ENCODE results near the gene ZNF148.

Gene ZNF148

DNA sequence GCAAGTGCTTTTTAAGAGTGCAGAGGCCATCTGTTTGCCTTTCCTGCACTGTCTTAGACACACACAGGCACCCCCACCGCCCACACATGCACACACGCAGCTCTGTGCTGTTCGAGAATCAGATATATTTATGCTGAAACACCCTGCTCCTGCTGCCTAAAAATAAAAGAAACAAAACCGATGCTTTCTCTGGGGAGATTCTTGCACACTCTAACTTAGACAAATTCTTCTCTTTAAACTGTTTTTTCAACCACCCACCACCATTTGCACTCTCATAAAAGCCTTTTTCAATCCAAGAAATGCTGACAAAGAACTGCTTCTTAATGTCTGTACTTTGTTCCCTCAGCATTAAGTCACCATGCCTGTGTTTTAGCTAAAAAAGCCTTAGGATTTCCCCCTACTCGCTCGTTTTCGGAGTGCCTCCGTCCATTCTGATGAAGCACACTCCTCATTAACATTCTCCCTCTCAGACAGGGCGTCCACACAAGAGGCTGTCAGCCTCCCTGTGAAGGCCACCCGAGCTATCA, 188.8 kb downstream of the ZNF148 start:
- no peak for DNase-seq

DNA sequence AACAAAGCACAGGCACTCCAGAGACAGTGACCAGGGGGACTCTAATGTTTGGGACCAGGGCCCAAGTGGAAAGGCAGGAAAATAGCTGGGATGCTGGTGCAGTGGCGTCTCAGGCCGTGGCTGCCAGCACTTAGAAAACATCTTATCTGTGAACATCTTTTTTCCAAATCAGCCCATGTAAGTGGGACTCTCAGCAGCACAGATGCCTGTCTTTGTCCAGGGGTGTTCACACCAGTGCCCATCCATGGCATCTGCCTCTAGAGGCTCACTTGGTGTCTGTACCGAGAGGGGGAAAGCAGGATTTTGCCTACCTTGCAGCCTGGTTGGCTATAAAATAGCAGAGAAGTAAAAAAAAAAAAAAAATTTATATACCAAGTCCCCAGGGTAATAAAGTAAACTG, 189.3 kb downstream of the ZNF148 start:
- DNase-seq = no peak

DNA sequence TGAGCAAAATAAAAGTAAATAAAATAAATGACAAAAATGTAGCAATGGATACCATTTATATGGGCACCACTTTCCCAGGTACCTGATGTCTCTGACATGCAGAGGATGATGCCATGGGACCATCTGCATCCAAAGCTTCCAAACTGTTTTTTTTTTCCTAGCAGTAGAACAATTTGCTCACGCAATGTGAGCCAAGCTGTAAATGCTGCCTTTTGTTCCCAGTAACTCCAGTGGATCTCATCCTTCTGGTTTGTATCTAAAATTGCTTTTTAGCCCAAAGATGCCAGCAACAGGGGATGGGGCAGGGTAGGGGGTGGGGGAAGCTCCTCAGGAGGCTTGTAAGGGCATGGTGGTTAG, 195.3 kb downstream of the ZNF148 start:
- no peak for DNase-seq

DNA sequence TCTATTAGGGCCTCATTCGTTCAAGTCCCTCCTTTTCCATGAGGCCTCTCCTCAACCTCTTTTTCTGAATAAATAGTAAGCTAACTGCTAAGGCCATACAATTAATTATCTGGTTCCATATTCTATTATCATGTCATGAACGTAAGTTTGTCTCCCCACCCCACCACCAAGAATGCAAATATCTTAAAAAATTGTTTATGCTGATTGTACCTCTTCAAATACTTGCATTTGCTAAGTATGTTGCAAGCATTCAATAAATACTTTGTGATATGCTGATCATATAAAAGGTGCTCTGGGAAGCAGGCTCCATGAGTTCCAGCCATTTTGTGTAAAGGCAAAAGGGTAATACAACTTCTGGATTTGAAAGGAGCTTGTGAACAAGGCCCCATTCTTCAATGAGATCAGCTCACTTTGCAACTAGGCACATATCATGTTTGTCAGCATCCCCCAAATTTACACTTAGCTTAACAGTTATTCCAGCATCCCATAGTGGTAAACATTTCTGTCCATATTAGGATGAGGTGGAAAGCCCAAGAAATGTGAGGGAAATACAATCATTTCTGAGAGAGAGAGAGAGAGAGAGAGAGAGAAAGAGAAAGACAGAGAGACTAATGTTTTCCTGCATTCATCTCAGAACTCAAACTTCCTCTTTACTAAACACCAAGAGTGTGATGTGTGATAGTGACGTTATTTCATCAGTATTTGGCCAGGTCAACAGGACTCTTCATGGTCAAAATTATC, 195.8 kb downstream of the ZNF148 start:
- no peak for DNase-seq

DNA sequence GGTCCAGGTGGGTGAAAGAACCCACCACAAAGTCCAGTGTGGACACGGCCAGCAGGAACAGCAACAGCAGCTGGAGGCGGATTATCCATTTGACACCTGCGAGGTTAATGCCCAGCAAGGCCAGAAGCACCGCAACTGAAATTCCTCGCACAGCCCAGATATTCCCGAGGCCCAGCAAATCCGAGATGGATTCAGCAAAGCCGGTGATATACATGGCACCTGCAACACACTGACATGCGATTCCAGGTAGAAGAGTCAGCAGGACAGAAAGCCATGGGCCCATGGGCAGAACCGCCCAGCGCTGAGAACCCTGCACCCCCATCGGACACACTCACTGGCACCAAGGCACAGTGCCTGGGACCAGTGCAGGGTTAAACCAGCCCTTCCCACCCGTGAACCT, 197.4 kb downstream of the ZNF148 start:
- DNase-seq = no peak
